Psoas muscle (tissue), 8 donors: ENCODE results near the gene ZC3H12A. TPM values are rescaled to one million over a fixed set of nuclear protein-coding genes. Genes with fewer than 3 reads are reported as not detected.

Experiments used
- ATAC-seq, 4 donors: fragments of 200-7000 bp; cut with Tn5 transposase; one replicate each; pipeline ENCODE4 v1.9.1; 2020; ENCODE audit warnings: moderate library complexity in 3 of 4, mild to moderate bottlenecking in 2 of 4
- DNase-seq, 2 donors: peaks; one replicate each; pipeline ENCODE4 v3.0.0-alpha.2; 2020
- H3K27ac ChIP-seq: fragments of 200-600 bp; one replicate; pipeline ENCODE4 v1.8.0; 2022
- H3K27me3 ChIP-seq, 3 donors: fragments of 200-600 bp in 1 of 3; one replicate each; pipeline versions ENCODE4 v1.6.1 to v1.8.0; 2013 to 2022; ENCODE audit warnings: low read length in 2 of 3, mild to moderate bottlenecking in 2 of 3, moderate library complexity in 1 of 3; ENCODE audit not compliant: insufficient read depth in 3 of 3
- H3K36me3 ChIP-seq, 2 donors: fragments of 200-600 bp in 1 of 2; one replicate each; pipeline versions ENCODE4 v1.6.1 to v1.8.0; 2013 to 2022; ENCODE audit warnings: low read depth in 1 of 2, mild to moderate bottlenecking in 1 of 2, moderate library complexity in 1 of 2; ENCODE audit not compliant: insufficient read depth in 1 of 2
- H3K4me1 ChIP-seq: fragments of 200-600 bp; one replicate; pipeline ENCODE4 v1.8.0; 2022
- H3K4me3 ChIP-seq: fragments of 200-600 bp; one replicate; pipeline ENCODE4 v1.8.0; 2022; ENCODE audit warnings: mild to moderate bottlenecking
- H3K9me3 ChIP-seq: fragments of 200-600 bp; one replicate; pipeline ENCODE4 v1.8.0; 2022
- CTCF ChIP-seq: fragments of 200-600 bp; IDR thresholded peaks from one replicate; pipeline ENCODE4 v1.8.0; 2022; ENCODE audit warnings: antibody characterized with exemption
- WGBS, 3 donors: extraction: QIAGEN DNeasy Blood & Tissue Kit; methylation state at CpG; one replicate each; pipeline versions ENCODE4 v1.1.6 to v1.1.7; 2013; 5-methylcytosine and 5-hydroxymethylcytosine counted together
- intact Hi-C, 2 donors: fragments of 100-400 bp; cut with DNase I; formaldehyde crosslinking; loops; one replicate each; pipeline versions ENCODE4 v1.11.0 to v1.14.2; 2022
- long read RNA-seq, 2 donors: library from polyadenylated mRNA; unstranded; transcript quantifications; one replicate each; pipeline ENCODE4 v2.0.0, GENCODE V29; 2021
- polyA plus RNA-seq, 3 donors: library from polyadenylated mRNA; stranded (reverse); fragments of 200-250 nt; gene quantifications; one replicate each; pipeline ENCODE4 v1.2.3, GENCODE V29; 2013
- total RNA-seq, 4 donors: library from RNA; stranded (reverse); fragmentation: NEBNext Ultra II Directional in 2 of 4; extraction: Animal tissue kit (Norgen Biotek cat#: 25700) in 2 of 4; gene quantifications; one replicate each; pipeline versions ENCODE4 v1.2.1 to v1.2.4, GENCODE V29; 2021 to 2023
- donor health status: healthy with polysubstance abuse.
- donor health status: DM: no; HTN: no; CAD: no; lungs with moderate emphysema.
- donor health status: Bipolar disorder and iron deficiency.
- donor health status: healthy.
- donor health status: DM: yes; HTN: yes; CAD: no.
- donor health status: DM: no; HTN: no; CAD: no.
- donor health status: DM: no; HTN: no; CAD: no.
- donor health status: DM: yes; HTN: yes; CAD: no.

The ZC3H12A gene
- total RNA-seq (10 to 100 TPM in 3 of 4 donors, 1 to 10 TPM in 1; 1.9 to 30.2 (median 15.6) TPM), polyA plus RNA-seq (10 to 100 TPM in 1 of 3 donors, 1 to 10 TPM in 2; 3.2 to 23.3 (median 3.7) TPM)
- long read RNA-seq, donor 1, partial matches to known transcripts, result 4 of 7 reads
- long read RNA-seq, donor 1, other reads (novel, unspliced or antisense), result 2 of 7 reads
- long read RNA-seq, donor 2, partial matches to known transcripts, result 2 of 10 reads
- long read RNA-seq, donor 2, other reads (novel, unspliced or antisense), result 3 of 10 reads

GRCh38 chr1:37474046-37474696 is at the start of gene ZC3H12A:
ZC3H12A (plus strand) TSS chr1:37474580; CDS start chr1:37475497, 917 bp downstream.
- intact Hi-C loops, result no loop called here
- Histone ChIP-seq H3K9me3 (no peaks in the 10 kb centered on the region), H3K27me3 (no peaks in the 10 kb centered on the region), H3K4me1 (peaks cover 64% of the 10 kb centered on the region), H3K36me3 (peaks cover 0 to 34% of the 10 kb centered on the region in 2 donors), H3K4me3 (peak within 1 kb of the TSS; percentile 72), H3K27ac (peak within 1 kb of the TSS; percentile 90)
- DNase-seq (peak; percentile 94 to 96), ATAC-seq (peak; percentile 73 to 89 (median 79))
- 1 to 2% (median 1%) methylated on average over 40 to 77 of the region's 78 CpGs for WGBS, 3 donors
- TF ChIP-seq CTCF, result no peak

DNA sequence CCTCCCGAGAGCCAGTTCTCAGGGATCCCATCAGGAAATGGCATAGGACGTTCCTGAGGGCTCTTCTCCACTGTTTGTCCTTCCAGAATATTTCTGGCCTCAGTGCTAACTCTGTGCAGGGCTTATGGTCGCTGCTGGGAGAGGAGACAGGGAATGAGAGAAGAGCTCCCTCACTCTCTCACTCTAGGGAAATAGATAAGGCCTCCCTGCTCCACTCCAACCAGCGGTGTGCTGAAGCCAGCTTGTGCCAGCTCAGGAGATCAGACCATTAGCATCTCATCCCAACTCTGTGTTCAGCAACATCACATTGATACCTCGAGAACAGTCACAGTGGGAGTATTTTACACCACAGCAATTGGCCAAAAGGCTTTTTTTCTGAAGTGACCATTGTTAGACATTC is 49.2 kb upstream of the ZC3H12A start:
- Histone ChIP-seq H3K4me1 (no peaks in the 10 kb centered on the region), H3K9me3 (no peaks in the 10 kb centered on the region), H3K27ac (no peak overlapping the region), H3K27me3 (peaks cover 0 to 22% (median 12%) of the 10 kb centered on the region in 3 donors), H3K36me3 (no peaks in the 10 kb centered on the region), H3K4me3 (no peak overlapping the region)
- TF ChIP-seq CTCF, result no peak
- ATAC-seq (no peak), DNase-seq (no peak)
- WGBS, 3 donors, result 28 to 31% (median 31%) methylated on average over 5 of the region's 5 CpGs
- intact Hi-C loops, result no loop called here

DNA sequence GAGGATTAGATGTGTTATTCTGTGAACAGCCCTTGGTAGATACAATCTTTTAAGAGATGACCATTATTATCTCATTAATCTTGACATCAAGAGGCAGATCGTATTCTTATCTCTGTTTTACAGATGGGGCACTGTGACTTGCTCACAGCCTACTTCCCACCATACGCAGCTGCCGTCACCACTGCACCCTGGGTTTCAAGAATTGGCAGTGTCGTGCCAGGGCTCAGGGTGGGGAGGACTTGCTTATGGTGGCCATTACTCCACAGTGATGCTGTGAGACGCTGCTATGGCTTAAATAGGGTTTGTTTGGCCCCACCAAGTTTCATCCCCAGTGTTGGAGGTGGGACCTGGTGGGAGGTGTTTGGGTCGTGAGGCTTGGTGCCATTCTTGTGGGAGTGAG is 45.4 kb upstream of the ZC3H12A start:
- WGBS, 3 donors, result 47 to 52% (median 52%) methylated on average over 6 of the region's 6 CpGs
- Histone ChIP-seq H3K9me3 (no peaks in the 10 kb centered on the region), H3K36me3 (no peaks in the 10 kb centered on the region), H3K27ac (no peak overlapping the region), H3K27me3 (peaks cover 0 to 29% (median 6%) of the 10 kb centered on the region in 3 donors), H3K4me1 (no peaks in the 10 kb centered on the region), H3K4me3 (no peak overlapping the region)
- no peak for ATAC-seq
- intact Hi-C loops, result no loop called here
- no peak for DNase-seq
- TF ChIP-seq CTCF, result no peak

DNA sequence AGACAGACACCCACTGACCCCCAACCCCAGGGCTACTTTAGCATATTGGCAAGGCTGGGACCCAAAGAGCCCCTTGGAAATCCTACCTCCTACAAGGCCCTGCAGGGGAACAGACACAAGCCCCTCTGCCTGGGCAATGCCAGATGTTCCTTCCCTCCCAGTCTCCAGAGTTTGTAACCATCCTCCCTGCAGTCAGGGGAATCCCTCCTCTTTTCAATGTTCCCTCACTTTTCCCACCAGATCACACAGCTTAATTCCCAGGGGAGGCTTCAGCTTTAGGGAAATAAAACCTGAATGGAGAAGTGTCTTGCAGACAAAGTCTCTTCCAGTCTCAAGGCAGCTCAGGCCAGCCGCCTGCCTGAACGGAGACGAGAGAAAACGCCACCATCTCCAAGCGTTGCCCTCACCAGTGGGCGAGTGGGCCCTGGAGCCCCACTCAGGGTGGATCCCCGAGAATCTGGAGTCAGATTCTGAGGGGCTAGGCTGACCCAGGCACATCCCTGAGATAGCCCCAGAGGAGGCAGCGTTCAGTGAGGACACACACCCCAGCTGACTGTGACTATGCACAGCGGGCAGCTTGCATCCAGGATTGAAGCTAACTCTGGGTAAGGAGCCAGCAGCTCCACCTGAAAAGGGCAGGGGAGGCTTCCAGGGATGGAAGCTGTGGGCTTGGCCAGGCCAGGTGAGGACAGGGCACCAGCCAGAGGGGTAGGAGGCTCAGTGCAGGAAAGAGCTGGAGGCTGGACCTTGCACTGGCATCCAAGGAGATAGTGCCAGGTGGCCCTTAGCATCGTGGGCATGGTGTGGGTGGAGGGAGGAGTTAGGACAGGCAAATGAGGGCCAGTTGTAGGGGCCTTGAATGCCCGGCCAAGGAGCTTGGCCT is 44.0 kb upstream of the ZC3H12A start:
- Histone ChIP-seq H3K36me3 (no peaks in the 10 kb centered on the region), H3K27me3 (peaks cover 0 to 29% (median 6%) of the 10 kb centered on the region in 3 donors), H3K4me1 (no peaks in the 10 kb centered on the region), H3K4me3 (no peak overlapping the region), H3K27ac (no peak overlapping the region), H3K9me3 (no peaks in the 10 kb centered on the region)
- DNase-seq (no peak), ATAC-seq (no peak)
- intact Hi-C loops, result loop anchor here (5.0 to 10.0 kb wide), 3 partner anchors 728 to 873 kb away; no protein-coding TSS in a partner anchor
- 59 to 63% (median 60%) methylated on average over 11 of the region's 11 CpGs for WGBS, 3 donors
- no peak for TF ChIP-seq CTCF
